Lung microvascular endothelial cell (primary cell): ENCODE results near the gene KRT24. TPM values are rescaled to one million over a fixed set of nuclear protein-coding genes. Genes with fewer than 3 reads are reported as not detected.
A peak's percentile ranks its signal among the peaks of the same experiment; 100 is the strongest.
"Not testable (repeated sequence)": the region's sequence is repeated elsewhere in the genome, so short reads cannot be mapped to it uniquely, and the experiment has no call there.

Experiments
- DNase-seq, 2 donors: peaks; one replicate each; pipeline versions ENCODE4 v3.0.0 to v3.0.0-alpha.2; 2010; ENCODE audit warnings: low read depth in 2 of 2
- total RNA-seq: library from RNA; depleted of rRNA; stranded (reverse); fragments of >200 nt; gene quantifications from 2 replicates; pipeline ENCODE4 v1.2.1, GENCODE V29; 2014

KRT24 gene
- total RNA-seq = not detected in 2 replicates

DNA sequence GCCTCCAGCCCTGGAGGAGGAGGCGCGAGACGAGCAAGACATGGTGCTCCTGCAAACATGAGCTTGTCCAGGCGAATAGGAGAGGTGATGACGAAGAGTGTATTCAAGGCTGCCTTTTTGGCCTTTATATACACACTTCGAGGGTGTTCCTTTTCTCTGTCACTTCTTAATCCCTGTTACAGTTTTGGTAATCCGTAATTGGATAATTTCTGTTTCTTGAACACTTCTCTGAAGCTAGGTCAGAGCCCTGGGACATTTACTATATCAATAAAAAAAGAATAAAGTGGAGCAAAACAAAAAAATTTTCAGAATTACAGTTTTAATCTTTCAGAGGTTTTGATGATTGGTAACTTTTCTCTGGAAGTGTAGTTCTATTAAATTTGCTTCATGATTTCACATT lies at the start of gene KRT24:
Gene KRT24, minus strand, starts transcription at position 101 of the 400 bp plus-strand sequence. Its CDS starts 59 bp downstream, at position 42.
- no peak for DNase-seq

DNA sequence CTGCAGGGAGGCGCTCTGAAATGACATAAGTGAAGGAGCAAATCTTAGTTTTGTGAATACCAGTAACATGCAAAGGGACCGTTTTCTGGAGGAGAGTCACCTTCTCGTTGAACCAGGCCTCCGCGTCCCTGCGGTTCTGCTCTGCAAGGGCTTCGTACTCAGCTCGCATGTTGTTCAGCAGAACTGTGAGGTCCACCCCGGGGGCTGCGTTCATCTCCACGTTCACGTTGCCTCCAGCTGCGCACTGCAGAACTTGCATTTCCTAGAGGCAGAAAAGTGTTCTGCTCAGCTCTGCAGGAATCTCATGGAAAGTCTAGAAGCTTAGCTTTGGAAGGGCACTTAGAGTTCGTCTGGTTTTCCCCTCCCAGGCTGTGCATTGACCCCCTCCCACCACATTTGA lies 47.5 kb upstream of the KRT24 start:
- no peak for DNase-seq

GRCh38 chr17:40750391-40750790 lies 46.8 kb upstream of the KRT24 start:
- no peak for DNase-seq

DNA sequence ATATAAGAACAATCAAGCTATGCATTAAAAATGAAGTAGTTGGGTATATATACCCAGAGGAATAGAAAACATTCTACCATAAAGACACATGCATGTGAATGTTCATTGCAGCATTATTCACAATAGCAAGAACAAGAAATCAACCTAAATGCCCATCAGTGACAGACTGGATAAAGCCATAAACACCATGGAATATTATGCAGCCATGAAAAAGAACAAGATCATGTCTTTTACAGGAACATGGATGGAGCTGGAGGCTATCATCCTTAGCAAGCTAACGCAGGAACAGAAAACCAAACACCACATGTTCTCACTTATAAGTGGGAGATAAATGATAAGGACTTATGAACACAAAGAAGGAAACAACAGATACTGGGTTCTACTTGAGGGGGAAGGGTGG lies 45.1 kb upstream of the KRT24 start:
- DNase-seq = not testable (repeated sequence)

DNA sequence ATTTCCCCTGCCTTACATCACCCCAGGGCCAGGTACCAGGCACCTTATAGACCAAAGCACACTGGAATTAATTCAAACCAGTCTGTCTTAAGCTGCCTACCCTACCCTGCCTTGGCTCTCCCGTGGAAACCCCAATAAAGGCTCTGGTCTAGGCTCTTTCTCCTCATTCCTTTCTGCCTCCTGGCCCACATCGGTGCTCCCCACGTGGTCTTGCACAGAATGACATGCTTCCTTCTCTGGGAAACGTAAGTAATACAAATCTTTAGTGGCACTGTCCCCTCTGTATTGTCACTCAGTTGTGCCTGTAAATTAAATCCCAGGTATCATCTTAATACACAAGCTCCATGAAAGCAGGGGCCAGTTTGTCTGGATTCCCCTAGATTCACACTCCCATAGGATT lies 35.0 kb upstream of the KRT24 start:
- no peak for DNase-seq

DNA sequence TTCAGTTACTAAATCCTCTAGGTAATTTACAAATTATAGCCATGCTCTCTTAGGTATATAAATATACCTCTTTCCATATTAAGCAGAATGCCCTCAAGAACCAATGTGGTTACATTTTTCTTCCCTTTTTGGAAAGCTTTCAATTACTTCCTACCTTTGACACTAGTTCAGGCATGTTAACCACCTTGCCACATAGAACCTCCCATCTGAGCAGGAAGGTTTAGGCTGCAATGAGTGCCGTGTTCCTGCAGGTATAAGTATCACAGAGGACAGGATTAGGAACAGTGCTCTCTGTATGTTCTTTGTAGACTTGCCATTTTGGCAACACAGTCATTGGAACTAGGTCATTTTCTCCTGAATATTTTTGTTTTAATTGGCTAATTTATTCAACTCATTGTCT lies 31.5 kb upstream of the KRT24 start:
- no peak for DNase-seq

DNA sequence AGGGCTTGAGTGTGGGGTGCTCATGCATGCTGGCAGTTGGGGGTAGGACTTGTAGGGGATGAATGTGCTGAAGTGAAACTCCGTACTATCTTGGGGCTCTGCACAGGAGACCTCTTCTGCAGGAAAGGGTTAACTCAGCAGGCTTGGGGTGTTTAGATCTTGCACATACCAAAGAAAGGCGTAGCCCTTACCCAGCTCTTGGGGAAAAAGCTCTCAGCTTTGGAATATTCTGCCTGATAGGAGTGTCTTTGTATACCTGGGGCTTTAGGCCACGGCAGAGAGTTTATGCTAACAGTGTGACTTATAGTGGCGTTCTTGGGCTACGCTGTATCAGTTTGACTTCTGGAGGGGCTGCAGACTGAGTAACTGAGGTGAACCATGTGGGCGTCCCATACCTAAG lies 30.5 kb upstream of the KRT24 start:
- no peak for DNase-seq

GRCh38 chr17:40730970-40731369 lies 27.4 kb upstream of the KRT24 start:
- DNase-seq = no peak

- DNase-seq = no peak
Measured at GRCh38 chr17:40727447-40728231, 24.1 kb upstream of the KRT24 start.

DNA sequence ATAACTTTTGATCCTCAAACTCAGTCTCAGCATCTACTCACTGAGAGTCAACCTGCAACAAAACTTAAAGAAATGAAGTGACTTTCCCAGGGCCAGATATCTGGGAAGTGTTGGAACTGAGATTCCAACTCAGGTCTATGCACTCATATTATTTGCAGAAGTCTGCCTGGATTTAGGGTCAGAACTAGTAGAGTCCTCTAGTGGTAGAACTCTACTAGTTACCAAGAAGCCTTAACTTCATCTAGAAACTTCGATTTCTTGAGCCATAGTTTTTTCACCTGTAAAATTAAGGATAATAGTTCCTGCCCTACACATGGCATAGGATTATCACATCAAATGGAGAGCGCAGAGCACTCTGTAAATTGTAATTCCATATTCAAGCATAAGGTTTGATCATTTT lies 23.4 kb upstream of the KRT24 start:
- DNase-seq = peak; percentile 13 to 28

DNA sequence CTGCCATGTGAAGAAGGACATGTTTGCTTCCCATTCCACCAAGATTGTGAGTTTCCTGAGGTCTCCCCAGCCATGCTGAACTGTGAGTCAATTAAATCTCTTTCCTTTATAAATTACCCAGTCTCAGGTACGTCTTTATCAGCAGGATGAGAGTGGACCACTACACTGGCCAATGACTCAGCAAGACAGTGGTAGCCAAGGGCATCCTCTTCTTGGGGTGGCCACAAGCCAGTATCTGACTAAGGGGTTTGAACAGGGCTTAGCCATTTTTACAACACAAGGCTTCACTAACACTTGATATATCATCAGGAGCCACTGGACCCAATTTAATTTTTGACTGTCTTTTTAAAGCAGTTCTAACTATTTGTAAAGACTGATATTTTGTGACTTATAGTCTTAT lies 21.1 kb upstream of the KRT24 start:
- no peak for DNase-seq

DNA sequence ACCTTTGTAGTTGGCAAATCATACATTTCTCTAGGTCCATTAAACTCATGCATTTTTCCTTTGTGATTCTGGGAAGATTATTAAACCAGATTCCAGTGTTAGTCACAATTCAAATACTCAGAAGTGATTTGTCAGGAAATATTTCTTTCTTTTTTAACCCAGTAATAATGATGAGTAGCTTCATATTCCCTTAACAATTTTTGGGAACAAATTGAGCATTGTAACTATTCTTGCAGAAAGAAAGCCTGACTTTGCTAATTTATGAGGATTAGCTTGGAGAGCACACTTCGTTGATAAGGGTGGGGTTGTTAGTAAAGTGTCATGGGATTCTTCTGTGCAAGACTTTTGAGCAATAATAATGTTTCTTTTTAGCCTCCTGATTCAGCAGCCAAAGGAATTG lies 18.7 kb upstream of the KRT24 start:
- no peak for DNase-seq

- DNase-seq = no peak
Measured at GRCh38 chr17:40720899-40721298, 17.3 kb upstream of the KRT24 start.

DNA sequence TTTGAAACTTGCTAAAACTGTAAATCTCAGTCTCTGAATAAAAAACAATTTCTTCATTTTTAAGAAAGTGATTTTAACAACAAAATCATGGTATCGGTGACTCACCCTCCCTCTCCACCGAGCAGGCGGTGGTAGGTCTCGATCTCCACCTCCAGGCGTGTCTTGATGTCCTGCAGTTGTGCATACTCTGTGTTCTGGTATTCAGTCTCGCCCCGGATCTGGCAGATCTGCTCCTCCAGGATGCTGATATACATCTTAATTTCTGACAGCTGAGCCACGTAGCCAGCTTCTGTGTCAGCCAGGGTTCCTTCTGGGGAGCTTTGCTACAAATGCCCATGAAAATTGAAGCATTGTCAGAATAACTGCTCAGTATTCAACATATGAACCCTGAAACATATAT lies 15.4 kb upstream of the KRT24 start:
- no peak for DNase-seq

DNA sequence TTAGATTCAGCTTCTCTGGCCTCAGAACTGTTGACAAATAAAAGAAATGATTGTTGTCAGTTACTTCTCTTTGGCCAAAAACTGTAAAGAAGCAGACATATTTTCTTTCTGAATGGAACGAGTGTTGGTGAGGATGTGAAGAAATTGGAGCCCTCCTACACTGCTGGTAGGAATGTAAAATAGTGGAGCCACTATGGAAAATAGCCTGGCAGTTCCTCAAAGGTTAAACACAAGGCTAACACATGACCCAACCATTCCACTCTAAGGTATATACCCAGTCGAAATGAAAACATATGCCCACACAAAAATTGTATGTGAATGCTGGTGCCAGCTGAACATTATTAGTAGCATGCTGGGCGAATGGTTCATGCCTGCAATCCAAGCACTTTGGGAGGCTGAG lies 14.2 kb upstream of the KRT24 start:
- no peak for DNase-seq

DNA sequence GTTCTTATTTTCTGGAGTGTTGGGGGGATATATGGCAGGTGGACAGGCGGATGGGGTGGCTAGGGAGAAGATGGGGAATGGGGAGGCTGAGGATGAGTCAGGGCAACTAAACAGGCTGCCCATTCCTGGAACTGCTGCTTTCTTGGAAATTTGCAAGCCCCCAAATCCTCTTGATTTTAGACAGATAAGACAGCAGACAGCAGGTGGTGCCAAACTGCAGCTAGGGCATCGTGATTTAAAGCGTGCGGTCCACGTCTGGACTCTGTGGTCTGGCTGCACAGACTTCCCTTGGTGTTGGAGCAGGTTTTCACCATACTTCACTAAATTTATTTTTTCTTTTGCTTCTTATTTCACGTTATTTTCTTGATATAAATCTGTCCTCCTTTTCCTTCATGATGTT lies 10.9 kb upstream of the KRT24 start:
- peak in 1 of 2 donors; percentile 7 for DNase-seq

DNA sequence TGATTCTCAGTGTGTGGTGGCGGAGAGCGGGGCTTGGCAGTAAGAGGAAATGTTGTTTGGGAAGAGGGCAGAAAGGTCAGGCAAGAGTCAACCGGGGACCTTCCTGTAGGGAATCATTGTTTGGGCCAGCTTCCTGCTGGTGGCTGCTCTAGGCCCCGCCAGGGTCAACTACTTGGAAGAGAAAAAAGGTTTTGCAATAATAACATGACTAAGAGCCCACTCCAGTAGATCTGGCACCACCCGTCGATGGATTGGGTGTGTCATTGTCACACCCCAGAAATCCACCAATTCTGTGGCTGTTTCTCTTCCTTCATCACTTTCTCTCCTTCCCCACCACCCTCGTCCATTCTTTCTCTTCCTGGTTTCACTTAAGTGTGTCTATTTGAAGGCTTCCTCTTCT lies 4.2 kb upstream of the KRT24 start:
- peak; percentile 80 to 98 for DNase-seq

DNA sequence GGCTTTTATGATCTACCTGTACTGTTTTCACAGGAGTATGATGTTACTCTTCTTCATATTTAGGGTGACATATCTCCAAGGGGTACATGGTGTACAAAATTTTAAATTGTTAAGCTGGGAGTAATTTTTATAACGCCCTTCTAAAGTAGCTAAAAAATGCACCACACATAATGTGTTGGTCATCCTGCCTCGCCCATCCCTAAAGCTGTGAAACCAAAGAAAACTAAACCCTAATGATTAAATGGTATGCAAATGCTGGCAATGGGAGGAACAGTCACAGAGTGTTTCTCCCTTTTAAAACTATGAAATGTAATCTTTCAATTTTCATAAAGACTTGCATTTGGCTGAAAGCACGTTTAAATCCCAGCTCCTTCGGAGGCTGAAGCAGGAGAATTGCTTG lies 2.0 kb upstream of the KRT24 start:
- no peak for DNase-seq

DNA sequence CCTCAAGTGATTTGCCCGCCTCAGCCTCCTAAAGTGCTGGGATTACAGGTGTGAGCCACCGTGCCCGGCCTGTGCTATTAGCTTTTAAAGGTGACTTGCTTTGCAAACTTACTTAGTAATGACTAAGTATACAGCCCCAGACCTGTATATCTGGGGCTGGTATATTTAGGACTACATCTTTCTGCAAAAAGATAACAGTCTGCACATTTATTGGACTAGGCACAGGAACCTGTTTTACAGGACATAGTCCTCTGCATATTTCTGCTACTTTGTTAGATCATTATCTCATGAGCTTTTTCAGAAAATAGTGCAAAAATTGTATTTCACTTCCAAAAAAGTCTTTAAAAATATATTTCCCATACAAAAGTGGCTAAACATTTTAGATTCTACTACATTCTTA lies 1.3 kb downstream of the KRT24 start:
- DNase-seq = no peak

DNA sequence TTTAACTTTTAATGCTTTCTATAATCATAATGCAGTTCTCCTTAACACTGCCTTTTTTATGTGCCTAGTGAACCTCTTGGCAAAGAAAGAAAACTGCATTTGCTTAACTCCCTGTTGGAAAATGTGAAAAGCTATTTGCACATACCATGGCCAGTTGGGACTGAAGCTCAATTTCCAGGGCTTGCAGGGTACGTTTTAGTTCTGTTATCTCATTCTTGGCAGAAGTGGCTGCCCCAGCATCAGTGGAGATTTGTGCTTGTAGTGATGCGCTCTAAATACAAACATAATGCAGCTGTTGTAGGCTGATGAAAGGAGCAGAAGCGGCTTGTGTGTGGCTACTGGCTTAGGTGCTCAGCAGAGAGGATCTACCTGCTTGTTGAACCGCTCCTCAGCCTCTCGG lies 3.7 kb downstream of the KRT24 start:
- no peak for DNase-seq

DNA sequence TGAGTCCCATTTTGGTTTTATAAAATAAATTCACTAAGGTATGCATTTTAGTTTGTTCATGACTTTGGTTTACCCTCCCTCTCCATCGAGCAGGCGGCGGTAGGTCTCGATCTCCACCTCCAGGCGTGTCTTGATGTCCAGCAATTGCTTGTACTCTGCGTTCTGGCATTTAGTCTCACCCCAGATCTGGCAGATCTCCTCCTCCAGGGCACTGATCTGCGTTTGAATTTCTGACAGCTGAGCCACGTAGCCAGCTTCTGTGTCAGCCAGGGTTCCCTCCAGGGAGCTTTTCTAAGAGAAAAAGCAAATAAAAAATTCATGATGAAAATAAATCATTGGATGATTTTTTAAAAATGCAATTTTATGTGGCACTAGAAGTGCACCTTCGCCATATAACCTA lies 4.2 kb downstream of the KRT24 start:
- DNase-seq = no peak

GRCh38 chr17:40697297-40697696 lies 6.3 kb downstream of the KRT24 start:
- DNase-seq = no peak

DNA sequence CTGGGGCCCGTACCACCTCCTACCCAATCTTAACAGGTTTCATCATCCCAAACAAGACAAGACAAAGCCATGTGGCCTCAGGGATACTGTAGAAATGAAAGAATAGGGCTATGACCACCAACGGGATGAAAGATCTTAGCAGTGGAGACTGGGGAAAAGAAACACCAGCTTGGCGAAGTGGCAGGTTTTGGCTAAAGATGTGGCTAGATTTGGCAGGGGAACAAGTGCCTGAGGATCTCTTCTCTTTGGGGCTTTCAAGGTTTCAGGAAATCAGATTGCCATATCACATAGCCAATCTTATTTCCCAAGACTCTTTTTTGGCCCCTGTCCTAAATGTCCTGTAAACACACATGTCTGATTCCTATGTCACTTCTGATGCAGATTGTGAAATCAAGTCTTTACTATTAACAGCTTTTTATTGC lies 6.9 kb downstream of the KRT24 start:
- no peak for DNase-seq
